IMR-90 (cell line): ENCODE data around the gene PKD1L1. TPM values are rescaled to one million over a fixed set of nuclear protein-coding genes. Genes with fewer than 3 reads are reported as not detected.
A peak's percentile ranks its signal among the peaks of the same experiment; 100 is the strongest.

Experiments used
- ATAC-seq: fragments of 200-7000 bp; cut with Tn5 transposase; 2 replicates; pipeline ENCODE4 v1.9.1; 2020; ENCODE audit warnings: low read depth, mild to moderate bottlenecking, moderate library complexity
- BruUV-seq: library from RNA; stranded (reverse); fragments of 400-500 nt; replicated peaks from 2 replicates; lab custom pipeline; 2021; lab: Mats Ljungman, UMichigan
- CTCF ChIA-PET: fragments of 300-600 bp; formaldehyde crosslinking; extraction: SDS; loops from one replicate; lab custom pipeline; 2021; ENCODE audit warnings: antibody characterized with exemption; lab: Yijun Ruan, JAX
- POLR2A ChIA-PET: fragments of 300-600 bp; sonication (Branson Sonifier 250); formaldehyde crosslinking; loops from one replicate; lab custom pipeline; 2022; ENCODE audit warnings: antibody characterized with exemption; ENCODE audit not compliant: unreplicated experiment; lab: Charles Lee
- DNase-seq: peaks from one replicate; pipeline ENCODE4 v3.0.0; 2013
- H2AFZ ChIP-seq: replicated peaks from 2 replicates; pipeline ENCODE3; 2013; ENCODE audit warnings: low read length, mild to moderate bottlenecking; ENCODE audit not compliant: poor library complexity
- H2AK5ac ChIP-seq: 2 replicates; pipeline ENCODE4 v1.6.1; 2013; ENCODE audit warnings: low read depth, low read length, inconsistent platforms
- H2AK9ac ChIP-seq: replicated peaks from 2 replicates; pipeline ENCODE3; 2013; ENCODE audit warnings: mild to moderate bottlenecking, low read depth, low read length, moderate library complexity; ENCODE audit not compliant: poor library complexity
- H2BK120ac ChIP-seq: 2 replicates; pipeline ENCODE4 v1.6.1; 2013; ENCODE audit warnings: low read depth, low read length, inconsistent platforms
- H2BK15ac ChIP-seq: 3 replicates; pipeline ENCODE4 v1.6.1; 2013; ENCODE audit warnings: low read depth, low read length, inconsistent platforms
- H2BK20ac ChIP-seq: 2 replicates; pipeline ENCODE4 v1.6.1; 2013; ENCODE audit warnings: low read depth, mild to moderate bottlenecking, inconsistent platforms, low read length, moderate library complexity
- H2BK5ac ChIP-seq: 2 replicates; pipeline ENCODE4 v1.6.1; 2013; ENCODE audit warnings: mild to moderate bottlenecking, low read depth, low read length, inconsistent platforms; ENCODE audit not compliant: poor library complexity, severe bottlenecking
- H3K14ac ChIP-seq: replicated peaks from 2 replicates; pipeline ENCODE4 v1.6.1; 2013; ENCODE audit warnings: low read depth, low read length, inconsistent platforms
- H3K18ac ChIP-seq: 2 replicates; pipeline ENCODE4 v1.6.1; 2013; ENCODE audit warnings: low read depth, low read length, control low read depth
- H3K23ac ChIP-seq: 2 replicates; pipeline ENCODE4 v1.6.1; 2013; ENCODE audit warnings: low read depth, low read length, inconsistent platforms
- H3K27ac ChIP-seq: 2 replicates; pipeline ENCODE4 v1.5.1; 2013; ENCODE audit warnings: mild to moderate bottlenecking, control low read depth, low read length; ENCODE audit not compliant: insufficient read depth
- H3K27me3 ChIP-seq: 2 replicates; pipeline ENCODE4 v1.6.1; 2013; ENCODE audit warnings: low read length; ENCODE audit not compliant: control insufficient read depth, insufficient read depth
- H3K36me3 ChIP-seq: 2 replicates; pipeline ENCODE4 v1.6.1; 2013; ENCODE audit warnings: low read length, mixed read lengths; ENCODE audit not compliant: control insufficient read depth, insufficient read depth
- H3K4ac ChIP-seq: 2 replicates; pipeline ENCODE4 v1.6.1; 2013; ENCODE audit warnings: low read depth, low read length, inconsistent platforms
- H3K4me1 ChIP-seq: 2 replicates; pipeline ENCODE4 v1.6.1; 2013; ENCODE audit warnings: low read length, mixed read lengths; ENCODE audit not compliant: control insufficient read depth, insufficient read depth
- H3K4me2 ChIP-seq: 2 replicates; pipeline ENCODE4 v1.6.1; 2013; ENCODE audit warnings: low read depth, mild to moderate bottlenecking, control low read depth, low read length, moderate library complexity
- H3K4me3 ChIP-seq: 2 replicates; pipeline ENCODE4 v1.5.1; 2013; ENCODE audit warnings: low read depth, mild to moderate bottlenecking, control low read depth, low read length, moderate library complexity; ENCODE audit not compliant: insufficient read depth
- H3K56ac ChIP-seq: 2 replicates; pipeline ENCODE4 v1.6.1; 2013; ENCODE audit warnings: low read length, inconsistent platforms; ENCODE audit not compliant: insufficient read depth; ENCODE audit errors: extremely low read depth
- H3K79me1 ChIP-seq, 2 experiments: 2 replicates each; pipeline ENCODE4 v1.6.1; 2013; ENCODE audit warnings: low read length in 2 of 2, inconsistent platforms in 1 of 2, low read depth in 1 of 2
- H3K9ac ChIP-seq: 2 replicates; pipeline ENCODE4 v1.6.1; 2013; ENCODE audit warnings: low read depth, low read length, control low read depth
- H3K9me1 ChIP-seq: 2 replicates; pipeline ENCODE4 v1.6.1; 2013; ENCODE audit warnings: low read length, inconsistent platforms; ENCODE audit not compliant: insufficient read depth
- H3K9me3 ChIP-seq: 2 replicates; pipeline ENCODE4 v1.6.1; 2013; ENCODE audit warnings: low read length; ENCODE audit not compliant: control insufficient read depth, insufficient read depth
- H4K20me1 ChIP-seq: 2 replicates; pipeline ENCODE4 v1.6.1; 2013; ENCODE audit warnings: low read length, inconsistent platforms; ENCODE audit not compliant: insufficient read depth
- H4K5ac ChIP-seq: 2 replicates; pipeline ENCODE4 v1.6.1; 2013; ENCODE audit warnings: mild to moderate bottlenecking, low read depth, low read length, control low read depth
- H4K8ac ChIP-seq, 2 experiments: 2 replicates each; pipeline ENCODE4 v1.6.1; 2013; ENCODE audit warnings: low read depth in 2 of 2, low read length in 2 of 2, control low read depth in 1 of 2, inconsistent platforms in 1 of 2
- H4K91ac ChIP-seq: 2 replicates; pipeline ENCODE4 v1.6.1; 2013; ENCODE audit warnings: low read depth, low read length, inconsistent platforms; ENCODE audit not compliant: insufficient read depth
- BHLHE40 ChIP-seq: fragments of 150-350 bp; IDR thresholded peaks from 2 replicates; pipeline ENCODE4 v1.6.1; 2016; ENCODE audit warnings: mild to moderate bottlenecking, low read depth, low read length
- CHD1 ChIP-seq: IDR thresholded peaks from 2 replicates; pipeline ENCODE4 v1.6.1; 2012; ENCODE audit warnings: low read depth, low read length, improper control_type of control experiment
- FOS ChIP-seq: fragments of 150-350 bp; IDR thresholded peaks from 2 replicates; pipeline ENCODE4 v1.6.1; 2016; ENCODE audit warnings: low read depth, low read length
- MAFK ChIP-seq: IDR thresholded peaks from 2 replicates; pipeline ENCODE4 v1.6.1; 2012; ENCODE audit warnings: low read depth, low read length, improper control_type of control experiment
- MAZ ChIP-seq: IDR thresholded peaks from 2 replicates; pipeline ENCODE4 v1.6.1; 2012; ENCODE audit warnings: low read depth, mild to moderate bottlenecking, low read length, improper control_type of control experiment, moderate library complexity, borderline replicate concordance
- MXI1 ChIP-seq: IDR thresholded peaks from 2 replicates; pipeline ENCODE4 v1.6.1; 2012; ENCODE audit warnings: low read depth, mild to moderate bottlenecking, low read length, moderate library complexity, borderline replicate concordance
- NFE2L2 ChIP-seq: fragments of 150-350 bp; IDR thresholded peaks from 2 replicates; pipeline ENCODE4 v1.6.1; 2016; ENCODE audit warnings: low read depth, mild to moderate bottlenecking, low read length
- POLR2A ChIP-seq: IDR thresholded peaks from 2 replicates; pipeline ENCODE4 v1.6.1; 2012; ENCODE audit warnings: mild to moderate bottlenecking, low read depth, low read length
- RAD21 ChIP-seq: IDR thresholded peaks from 2 replicates; pipeline ENCODE4 v1.6.1; 2012; ENCODE audit warnings: low read length, improper control_type of control experiment
- RCOR1 ChIP-seq: IDR thresholded peaks from 2 replicates; pipeline ENCODE4 v1.6.1; 2012; ENCODE audit warnings: mild to moderate bottlenecking, low read length, improper control_type of control experiment; ENCODE audit not compliant: insufficient replicate concordance
- RFX5 ChIP-seq: IDR thresholded peaks from 2 replicates; pipeline ENCODE4 v1.8.0; 2012; ENCODE audit warnings: low read depth, mild to moderate bottlenecking, low read length, moderate library complexity
- SMC3 ChIP-seq: fragments of 150-350 bp; IDR thresholded peaks from 2 replicates; pipeline ENCODE4 v1.6.1; 2016; ENCODE audit warnings: low read depth, mild to moderate bottlenecking, antibody characterized with exemption, low read length, moderate library complexity
- WGBS, 2 experiments: methylation state at CpG; one replicate each; pipeline versions ENCODE4 v1.1.5 to v1.1.7; 2013; ENCODE audit warnings: missing lambda C conversion rate in 2 of 2; ENCODE audit not compliant: insufficient read length in 1 of 2; ENCODE audit errors: extremely low coverage in 2 of 2; 5-methylcytosine and 5-hydroxymethylcytosine counted together
- dilution Hi-C: fragments of 300-500 bp; cut with HindIII; formaldehyde crosslinking; loops from one replicate; pipeline ENCODE4 v1.14.3; 2018; ENCODE audit warnings: low sequenced_read_pairs; ENCODE audit not compliant: unreplicated experiment
- in situ Hi-C: fragments of 300-500 bp; cut with MboI; formaldehyde crosslinking; loops from 3 replicates; pipeline ENCODE4 v1.14.3; 2019; ENCODE audit warnings: low sequenced_read_pairs, inconsistent platforms, mixed read lengths
- intact Hi-C: fragments of 100-400 bp; cut with micrococcal nuclease; formaldehyde crosslinking; loops from 2 replicates; pipeline ENCODE4 v1.10.0; 2022
- polyA plus RNA-seq, 3 experiments: library from polyadenylated mRNA; depleted of rRNA; stranded (reverse); fragments of >200 nt; gene quantifications; 2 replicates each; pipeline ENCODE4 v1.2.3, GENCODE V29; 2012; ENCODE audit warnings: low replicate concordance in 1 of 3
- total RNA-seq: library from RNA; depleted of rRNA; stranded (reverse); fragments of >200 nt; gene quantifications from 2 replicates; pipeline ENCODE4 v1.2.3, GENCODE V29; 2012
- TF ChIP-seq, protein P1 (sequence below): fragments of 150-350 bp; IDR thresholded peaks from 2 replicates; pipeline ENCODE4 v1.6.1; 2017; ENCODE audit warnings: mild to moderate bottlenecking, antibody characterized with exemption, low read length, low read depth
- TF ChIP-seq, protein P2 (sequence below): fragments of 150-350 bp; IDR thresholded peaks from 2 replicates; pipeline ENCODE4 v1.6.1; 2016; ENCODE audit warnings: low read depth, mild to moderate bottlenecking, low read length, moderate library complexity, borderline replicate concordance
- TF ChIP-seq, protein P3 (sequence below): conservative IDR thresholded peaks from 2 replicates; pipeline ENCODE4 v1.5.1; 2012; ENCODE audit warnings: mild to moderate bottlenecking, low read depth, low read length, improper control_type of control experiment

Gene PKD1L1
- total and polyA plus RNA-seq, 2 of the 4 experiments (the other 2 are of a cell fraction) = under 0.01 to 0.15 TPM

DNA sequence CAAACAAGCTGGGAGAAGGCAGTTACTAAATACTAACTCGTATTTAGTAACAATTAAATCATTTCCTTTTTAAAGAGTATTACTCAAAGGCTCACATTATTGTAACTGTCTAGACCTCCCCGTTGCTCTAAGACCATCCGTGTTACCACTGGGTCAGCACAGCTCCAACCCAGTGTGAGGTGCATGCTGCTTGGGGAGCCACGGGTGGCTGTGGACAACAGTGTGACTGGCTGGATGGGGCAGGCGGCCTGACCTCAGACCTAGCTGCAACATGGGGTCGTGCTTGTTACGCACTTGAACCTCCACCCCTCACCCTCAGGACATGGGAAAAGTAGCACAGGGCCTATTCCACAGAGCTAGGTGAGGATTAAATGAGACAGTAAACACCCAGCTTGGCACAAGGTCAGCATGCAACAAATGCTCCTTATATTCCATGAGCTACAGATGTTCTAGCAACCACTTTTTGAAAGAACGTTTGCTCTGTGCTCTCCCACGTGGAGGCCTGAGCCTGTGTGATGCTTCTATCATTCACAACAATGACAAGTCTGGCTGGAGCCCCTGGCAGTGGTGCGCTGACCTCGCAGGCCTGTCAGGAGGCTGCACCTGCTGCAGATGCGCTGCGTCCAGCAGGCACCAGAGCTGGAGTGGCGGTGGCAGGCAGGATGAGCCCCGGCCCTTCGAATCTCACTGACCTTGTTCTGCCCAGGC lies 135.7 kb downstream of the PKD1L1 start:
- H3K18ac ChIP-seq = no peak overlapping the region
- H3K14ac ChIP-seq = no peak overlapping the region
- no peak overlapping the region for H3K9ac ChIP-seq
- H2AK5ac ChIP-seq = peak overlapping the region; percentile 83
- H3K4ac ChIP-seq = peak overlapping the region; percentile 57; the same call in 1 of the 2 replicates
- no peak overlapping the region for H3K56ac ChIP-seq
- no peak overlapping the region for H2BK20ac ChIP-seq
- WGBS, 2 experiments = 89% methylated on average over 7 of the region's 16 CpGs; no CpG with 5 or more reads in 1 of the 2 experiments
- dilution Hi-C loops = no loop called here
- no peak overlapping the region for H4K8ac ChIP-seq
- H3K4me1 ChIP-seq = no peaks in the 10 kb centered on the region; the same call in 1 of the 2 replicates
- H4K20me1 ChIP-seq = no peaks in the 10 kb centered on the region
- H2BK5ac ChIP-seq = no peak overlapping the region
- H3K9me1 ChIP-seq = peaks cover 9% of the 10 kb centered on the region; the same call in 1 of the 2 replicates
- H3K27ac ChIP-seq = no peak overlapping the region
- POLR2A ChIA-PET = no interaction called here
- peak overlapping the region; percentile 46 for H2BK120ac ChIP-seq
- H4K5ac ChIP-seq = no peak overlapping the region
- no peaks in the 10 kb centered on the region for H3K9me3 ChIP-seq
- H2BK15ac ChIP-seq = no peak overlapping the region
- intact Hi-C loops = no loop called here
- H3K4me2 ChIP-seq = no peak overlapping the region
- peak overlapping the region; percentile 9 for H2AK9ac ChIP-seq
- BruUV-seq = no TSS peak
- CTCF ChIA-PET = no interaction called here
- peak overlapping the region; percentile 34 for H2AFZ ChIP-seq
- in situ Hi-C loops = loop anchor here (10.0 kb wide), 2 partner anchors 228 to 548 kb away; partner anchors contain the start of gene TNS3
- ATAC-seq = no peak
- H3K23ac ChIP-seq = no peak overlapping the region
- no peaks in the 10 kb centered on the region for H3K36me3 ChIP-seq
- DNase-seq = no peak
- no peaks in the 10 kb centered on the region; the same call in 1 of the 2 replicates for H3K27me3 ChIP-seq
- H3K4me3 ChIP-seq = no peak overlapping the region
- H3K79me1 ChIP-seq = no peaks in the 10 kb centered on the region
- peak overlapping the region; percentile 27; the same call in 1 of the 2 replicates for H4K91ac ChIP-seq
- TF ChIP-seq NFE2L2 (no peak), CHD1 (no peak), BHLHE40 (no peak), MAZ (no peak), SMC3 (no peak), MAFK (no peak), RAD21 (no peak), FOS (no peak), RCOR1 (no peak), RFX5 (no peak), POLR2A (no peak), MXI1 (no peak)
- TF ChIP-seq, protein P1, sequence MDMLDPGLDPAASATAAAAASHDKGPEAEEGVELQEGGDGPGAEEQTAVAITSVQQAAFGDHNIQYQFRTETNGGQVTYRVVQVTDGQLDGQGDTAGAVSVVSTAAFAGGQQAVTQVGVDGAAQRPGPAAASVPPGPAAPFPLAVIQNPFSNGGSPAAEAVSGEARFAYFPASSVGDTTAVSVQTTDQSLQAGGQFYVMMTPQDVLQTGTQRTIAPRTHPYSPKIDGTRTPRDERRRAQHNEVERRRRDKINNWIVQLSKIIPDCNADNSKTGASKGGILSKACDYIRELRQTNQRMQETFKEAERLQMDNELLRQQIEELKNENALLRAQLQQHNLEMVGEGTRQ = no peak
- TF ChIP-seq, protein P2, sequence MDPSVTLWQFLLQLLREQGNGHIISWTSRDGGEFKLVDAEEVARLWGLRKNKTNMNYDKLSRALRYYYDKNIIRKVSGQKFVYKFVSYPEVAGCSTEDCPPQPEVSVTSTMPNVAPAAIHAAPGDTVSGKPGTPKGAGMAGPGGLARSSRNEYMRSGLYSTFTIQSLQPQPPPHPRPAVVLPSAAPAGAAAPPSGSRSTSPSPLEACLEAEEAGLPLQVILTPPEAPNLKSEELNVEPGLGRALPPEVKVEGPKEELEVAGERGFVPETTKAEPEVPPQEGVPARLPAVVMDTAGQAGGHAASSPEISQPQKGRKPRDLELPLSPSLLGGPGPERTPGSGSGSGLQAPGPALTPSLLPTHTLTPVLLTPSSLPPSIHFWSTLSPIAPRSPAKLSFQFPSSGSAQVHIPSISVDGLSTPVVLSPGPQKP = no peak
- TF ChIP-seq, protein P3, sequence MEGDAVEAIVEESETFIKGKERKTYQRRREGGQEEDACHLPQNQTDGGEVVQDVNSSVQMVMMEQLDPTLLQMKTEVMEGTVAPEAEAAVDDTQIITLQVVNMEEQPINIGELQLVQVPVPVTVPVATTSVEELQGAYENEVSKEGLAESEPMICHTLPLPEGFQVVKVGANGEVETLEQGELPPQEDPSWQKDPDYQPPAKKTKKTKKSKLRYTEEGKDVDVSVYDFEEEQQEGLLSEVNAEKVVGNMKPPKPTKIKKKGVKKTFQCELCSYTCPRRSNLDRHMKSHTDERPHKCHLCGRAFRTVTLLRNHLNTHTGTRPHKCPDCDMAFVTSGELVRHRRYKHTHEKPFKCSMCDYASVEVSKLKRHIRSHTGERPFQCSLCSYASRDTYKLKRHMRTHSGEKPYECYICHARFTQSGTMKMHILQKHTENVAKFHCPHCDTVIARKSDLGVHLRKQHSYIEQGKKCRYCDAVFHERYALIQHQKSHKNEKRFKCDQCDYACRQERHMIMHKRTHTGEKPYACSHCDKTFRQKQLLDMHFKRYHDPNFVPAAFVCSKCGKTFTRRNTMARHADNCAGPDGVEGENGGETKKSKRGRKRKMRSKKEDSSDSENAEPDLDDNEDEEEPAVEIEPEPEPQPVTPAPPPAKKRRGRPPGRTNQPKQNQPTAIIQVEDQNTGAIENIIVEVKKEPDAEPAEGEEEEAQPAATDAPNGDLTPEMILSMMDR = no peak
